Smooth muscle cell (in vitro differentiated cells): ENCODE results near the gene KHDRBS2. TPM values are rescaled to one million over a fixed set of nuclear protein-coding genes. Genes with fewer than 3 reads are reported as not detected.

Experiments used
- DNase-seq: peaks from one replicate; lab custom pipeline; 2025; ENCODE audit not compliant: unreplicated experiment; lab: John Stamatoyannopoulos, UW
- H2AFZ ChIP-seq: fragments of 200-600 bp; sonication (generic); 2 replicates; pipeline ENCODE4 v1.6.0; 2016; ENCODE audit warnings: antibody characterized with exemption, low read depth, mild to moderate bottlenecking
- H3F3A ChIP-seq: fragments of 200-600 bp; sonication (generic); 2 replicates; pipeline ENCODE4 v1.6.0; 2017; ENCODE audit warnings: antibody characterized with exemption, low read depth
- H3K27ac ChIP-seq: fragments of 200-600 bp; sonication (generic); 2 replicates; pipeline ENCODE4 v1.5.1; 2016; ENCODE audit warnings: low read depth, mild to moderate bottlenecking
- H3K27me3 ChIP-seq: fragments of 200-600 bp; sonication (generic); 2 replicates; pipeline ENCODE4 v1.6.1; 2016; ENCODE audit warnings: low read depth, mild to moderate bottlenecking
- H3K36me3 ChIP-seq: fragments of 200-600 bp; sonication (generic); 2 replicates; pipeline ENCODE4 v1.5.1; 2016; ENCODE audit warnings: low read depth
- H3K4me1 ChIP-seq: fragments of 200-600 bp; sonication (generic); 2 replicates; pipeline ENCODE4 v1.5.1; 2016; ENCODE audit warnings: low read depth
- H3K4me2 ChIP-seq: fragments of 200-600 bp; sonication (generic); 2 replicates; pipeline ENCODE4 v1.6.0; 2016; ENCODE audit warnings: mild to moderate bottlenecking
- H3K4me3 ChIP-seq: fragments of 200-600 bp; sonication (generic); 2 replicates; pipeline ENCODE4 v1.5.1; 2016; ENCODE audit warnings: mild to moderate bottlenecking
- H3K79me2 ChIP-seq: fragments of 200-600 bp; sonication (generic); 2 replicates; pipeline ENCODE4 v1.6.0; 2016; ENCODE audit warnings: low read depth, mild to moderate bottlenecking
- H3K9ac ChIP-seq: fragments of 200-600 bp; sonication (generic); 2 replicates; pipeline ENCODE4 v1.6.0; 2016; ENCODE audit warnings: low read depth
- H3K9me3 ChIP-seq: fragments of 200-600 bp; sonication (generic); replicated peaks from 2 replicates; pipeline ENCODE4 v1.5.1; 2016; ENCODE audit warnings: low read depth
- H4K20me1 ChIP-seq: fragments of 200-600 bp; sonication (generic); 2 replicates; pipeline ENCODE4 v1.6.0; 2016; ENCODE audit warnings: low read depth
- WGBS: methylation state at CpG from one replicate; pipeline ENCODE4 v1.1.7; 2016; ENCODE audit warnings: low lambda C conversion rate; 5-methylcytosine and 5-hydroxymethylcytosine counted together
- polyA plus RNA-seq: library from polyadenylated mRNA; unstranded; fragments of >200 nt; fragmentation: Nextera tagmentation; extraction: Ambion mirVana; gene quantifications from 2 replicates; pipeline ENCODE4 v1.2.1, GENCODE V29; 2016
- total RNA-seq: library from RNA; depleted of rRNA; stranded (reverse); fragments of >200 nt; gene quantifications from 2 replicates; pipeline ENCODE4 v1.2.3, GENCODE V29; 2014
- TF ChIP-seq, protein P1 (sequence below): fragments of 200-600 bp; sonication (generic); IDR thresholded peaks from 2 replicates; pipeline ENCODE4 v1.5.1; 2017; ENCODE audit warnings: borderline replicate concordance, mild to moderate bottlenecking, antibody characterized with exemption; ENCODE audit not compliant: insufficient read depth, poor library complexity, severe bottlenecking

KHDRBS2 gene
- total and polyA plus RNA-seq, 2 experiments from 2014 or later, result 0.07 to 0.27 TPM

DNA sequence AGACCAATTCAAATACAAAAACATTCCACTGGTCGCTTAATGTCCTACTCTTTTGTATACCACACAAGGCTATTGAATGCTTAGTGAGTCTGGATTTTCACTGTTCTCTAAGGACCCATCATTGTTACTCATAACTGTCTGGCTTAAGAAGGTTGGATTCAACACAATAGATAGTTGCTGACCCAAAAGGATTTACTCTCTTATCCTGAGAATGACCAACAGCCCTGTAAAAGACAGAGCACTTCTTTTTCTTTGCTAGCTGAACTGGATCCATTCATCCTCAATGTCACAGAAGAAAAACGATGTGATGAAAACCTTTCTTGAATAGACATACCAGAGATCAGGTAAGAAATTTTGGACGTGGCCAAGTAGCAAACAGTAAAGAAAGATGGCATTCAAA lies 645.6 kb downstream of the KHDRBS2 start:
- Histone ChIP-seq H4K20me1 (no peaks in the 10 kb centered on the region), H3K4me1 (no peaks in the 10 kb centered on the region), H3K27me3 (no peaks in the 10 kb centered on the region), H3K27ac (no peak overlapping the region), H3K9ac (no peak overlapping the region), H3F3A (no peaks in the 10 kb centered on the region), H3K9me3 (no peaks in the 10 kb centered on the region), H3K36me3 (no peaks in the 10 kb centered on the region), H2AFZ (no peak overlapping the region), H3K4me2 (no peak overlapping the region), H3K79me2 (no peaks in the 10 kb centered on the region), H3K4me3 (no peak overlapping the region)
- no peak for DNase-seq
- WGBS, result 75% methylated on average over 3 of the region's 3 CpGs
- TF ChIP-seq, protein P1, sequence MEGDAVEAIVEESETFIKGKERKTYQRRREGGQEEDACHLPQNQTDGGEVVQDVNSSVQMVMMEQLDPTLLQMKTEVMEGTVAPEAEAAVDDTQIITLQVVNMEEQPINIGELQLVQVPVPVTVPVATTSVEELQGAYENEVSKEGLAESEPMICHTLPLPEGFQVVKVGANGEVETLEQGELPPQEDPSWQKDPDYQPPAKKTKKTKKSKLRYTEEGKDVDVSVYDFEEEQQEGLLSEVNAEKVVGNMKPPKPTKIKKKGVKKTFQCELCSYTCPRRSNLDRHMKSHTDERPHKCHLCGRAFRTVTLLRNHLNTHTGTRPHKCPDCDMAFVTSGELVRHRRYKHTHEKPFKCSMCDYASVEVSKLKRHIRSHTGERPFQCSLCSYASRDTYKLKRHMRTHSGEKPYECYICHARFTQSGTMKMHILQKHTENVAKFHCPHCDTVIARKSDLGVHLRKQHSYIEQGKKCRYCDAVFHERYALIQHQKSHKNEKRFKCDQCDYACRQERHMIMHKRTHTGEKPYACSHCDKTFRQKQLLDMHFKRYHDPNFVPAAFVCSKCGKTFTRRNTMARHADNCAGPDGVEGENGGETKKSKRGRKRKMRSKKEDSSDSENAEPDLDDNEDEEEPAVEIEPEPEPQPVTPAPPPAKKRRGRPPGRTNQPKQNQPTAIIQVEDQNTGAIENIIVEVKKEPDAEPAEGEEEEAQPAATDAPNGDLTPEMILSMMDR, result no peak
